GM13976 (cell line): ENCODE data around the gene THAP3.

ENCODE experiments used
- DNase-seq: peaks from one replicate; pipeline ENCODE4 v3.0.0; 2012; ENCODE audit warnings: low spot score
- CTCF ChIP-seq: IDR thresholded peaks from 2 replicates; pipeline ENCODE4 v1.5.1; 2012; ENCODE audit warnings: borderline replicate concordance, mild to moderate bottlenecking; ENCODE audit not compliant: insufficient read depth; ENCODE audit errors: extremely low read depth, missing control alignments, control extremely low read depth
- in situ Hi-C: fragments of 300-500 bp; cut with MboI; formaldehyde crosslinking; loops from one replicate; pipeline ENCODE4 v1.12.0; 2022; ENCODE audit warnings: low sequenced_read_pairs, mixed read lengths, inconsistent platforms; ENCODE audit not compliant: unreplicated experiment

THAP3 gene

GRCh38 chr1:6580593-6581409 is 43.9 kb upstream of the THAP3 start:
- TF ChIP-seq CTCF: no peak
- in situ Hi-C loops: no loop called here
- DNase-seq: no peak

- no peak for TF ChIP-seq CTCF
- in situ Hi-C loops: no loop called here
- DNase-seq: no peak
These were observed 42.9 kb upstream of the THAP3 start for GRCh38 chr1:6581561-6582305.

- in situ Hi-C loops: no loop called here
- no peak for DNase-seq
- TF ChIP-seq CTCF: no peak
These were observed 42.3 kb upstream of the THAP3 start for GRCh38 chr1:6582370-6582769.

GRCh38 chr1:6584126-6585080 is 40.3 kb upstream of the THAP3 start:
- in situ Hi-C loops: no loop called here
- no peak for TF ChIP-seq CTCF
- DNase-seq: no peak

- in situ Hi-C loops: no loop called here
- no peak for DNase-seq
- no peak for TF ChIP-seq CTCF
These were observed 39.5 kb upstream of the THAP3 start for GRCh38 chr1:6585081-6585722.

GRCh38 chr1:6585841-6586240 is 38.8 kb upstream of the THAP3 start:
- TF ChIP-seq CTCF: no peak
- in situ Hi-C loops: no loop called here
- DNase-seq: no peak
